ENCODE data around the gene GAB2.

GAB2 gene

GRCh38 chr11:78444726-78445125 is 27.1 kb upstream of the GAB2 start:
- H3K4me1 ChIP-seq (ENCODE audit: insufficient read depth, low read length, severe bottlenecking): no peaks in the 10 kb centered on the region
- H3K4me3 ChIP-seq (ENCODE audit: low read depth, low read length, poor library complexity, severe bottlenecking): no peak overlapping the region
- no peaks in the 10 kb centered on the region for H3K79me2 ChIP-seq (ENCODE audit: insufficient read depth, low read length)
- H3K9me2 ChIP-seq (ENCODE audit: low read depth, low read length): no peaks in the 10 kb centered on the region
- no peaks in the 10 kb centered on the region for H3F3A ChIP-seq (ENCODE audit: insufficient read depth, low read length)
- TF ChIP-seq CTCF (IDR thresholded peaks at IDR 0.05; ENCODE audit: low read length): no peak
- no peaks in the 10 kb centered on the region for H3K27me3 ChIP-seq (ENCODE audit: insufficient read depth, low read length)
- no peak overlapping the region for H3K27ac ChIP-seq (ENCODE audit: low read depth, low read length, poor library complexity, severe bottlenecking)
- H2AFZ ChIP-seq (ENCODE audit: low read length): no peak overlapping the region
- peaks cover 11% of the 10 kb centered on the region for H3K36me3 ChIP-seq (ENCODE audit: insufficient read depth, low read length)
- H4K20me1 ChIP-seq (ENCODE audit: insufficient read depth, low read length): no peaks in the 10 kb centered on the region
- no peak overlapping the region for H3K9ac ChIP-seq (ENCODE audit: low read length)
- no peak overlapping the region for H3K4me2 ChIP-seq (ENCODE audit: low read length)
- H3K9me3 ChIP-seq (ENCODE audit: low read length): no peaks in the 10 kb centered on the region

- Histone ChIP-seq H3K4me1 (ENCODE audit: insufficient read depth, low read length, severe bottlenecking) (peaks cover 16% of the 10 kb centered on the region), H3K27ac (ENCODE audit: low read depth, low read length, poor library complexity, severe bottlenecking) (no peak overlapping the region), H3K27me3 (ENCODE audit: insufficient read depth, low read length) (no peaks in the 10 kb centered on the region), H3K36me3 (ENCODE audit: insufficient read depth, low read length) (peaks cover 11% of the 10 kb centered on the region), H3K4me2 (ENCODE audit: low read length) (no peak overlapping the region), H3K9me3 (ENCODE audit: low read length) (no peaks in the 10 kb centered on the region), H3K4me3 (ENCODE audit: low read depth, low read length, poor library complexity, severe bottlenecking) (no peak overlapping the region), H3F3A (ENCODE audit: insufficient read depth, low read length) (no peaks in the 10 kb centered on the region), H4K20me1 (ENCODE audit: insufficient read depth, low read length) (no peaks in the 10 kb centered on the region), H3K79me2 (ENCODE audit: insufficient read depth, low read length) (no peaks in the 10 kb centered on the region), H2AFZ (ENCODE audit: low read length) (no peak overlapping the region), H3K9ac (ENCODE audit: low read length) (no peak overlapping the region), H3K9me2 (ENCODE audit: low read depth, low read length) (no peaks in the 10 kb centered on the region)
- TF ChIP-seq EZH2 (IDR thresholded peaks at IDR 0.05; ENCODE audit: borderline replicate concordance, low read length) (no peak), CTCF (IDR thresholded peaks at IDR 0.05; ENCODE audit: low read length) (no peak)
These were observed 24.3 kb upstream of the GAB2 start for GRCh38 chr11:78441956-78442355.

- H3K27ac ChIP-seq (ENCODE audit: low read depth, low read length, poor library complexity, severe bottlenecking): peak overlapping the region; percentile 52
- H4K20me1 ChIP-seq (ENCODE audit: insufficient read depth, low read length): no peaks in the 10 kb centered on the region
These were observed 20.8 kb upstream of the GAB2 start for GRCh38 chr11:78438298-78438975.

More at GRCh38 chr11:78438298-78438975, 20.8 kb upstream of the GAB2 start:
- Histone ChIP-seq H3F3A (ENCODE audit: insufficient read depth, low read length) (no peaks in the 10 kb centered on the region; the same call in 1 of the 2 replicates), H3K4me3 (ENCODE audit: low read depth, low read length, poor library complexity, severe bottlenecking) (no peak overlapping the region), H3K27me3 (ENCODE audit: insufficient read depth, low read length) (no peaks in the 10 kb centered on the region), H3K4me2 (ENCODE audit: low read length) (no peak overlapping the region), H3K9me3 (ENCODE audit: low read length) (no peaks in the 10 kb centered on the region), H3K36me3 (ENCODE audit: insufficient read depth, low read length) (peaks cover 10% of the 10 kb centered on the region), H3K79me2 (ENCODE audit: insufficient read depth, low read length) (no peaks in the 10 kb centered on the region), H3K4me1 (ENCODE audit: insufficient read depth, low read length, severe bottlenecking) (peaks cover 16% of the 10 kb centered on the region), H2AFZ (ENCODE audit: low read length) (no peak overlapping the region), H3K9ac (ENCODE audit: low read length) (no peak overlapping the region), H3K9me2 (ENCODE audit: low read depth, low read length) (no peaks in the 10 kb centered on the region)
- no peak for TF ChIP-seq CTCF (IDR thresholded peaks at IDR 0.05; ENCODE audit: low read length)
- TF ChIP-seq EZH2 (IDR thresholded peaks at IDR 0.05; ENCODE audit: borderline replicate concordance, low read length): no peak
